Neuron (in vitro differentiated cells): ENCODE data around the gene RSPH9.

ENCODE experiments used
- H2AFZ ChIP-seq: one replicate; pipeline ENCODE4 v1.6.1; 2013; ENCODE audit warnings: low read depth, mild to moderate bottlenecking, inconsistent platforms, low read length, moderate library complexity
- H3K27me3 ChIP-seq: one replicate; pipeline ENCODE4 v1.6.1; 2013; ENCODE audit warnings: low read length; ENCODE audit not compliant: insufficient read depth
- H3K36me3 ChIP-seq: one replicate; pipeline ENCODE4 v1.6.1; 2013; ENCODE audit warnings: low read length; ENCODE audit not compliant: insufficient read depth
- H3K4me1 ChIP-seq: one replicate; pipeline ENCODE4 v1.6.1; 2013; ENCODE audit warnings: low read length; ENCODE audit not compliant: insufficient read depth
- H3K4me3 ChIP-seq: 2 replicates; pipeline ENCODE4 v1.5.1; 2013; ENCODE audit warnings: mild to moderate bottlenecking, low read length, moderate library complexity
- H3K9me3 ChIP-seq: one replicate; pipeline ENCODE4 v1.6.1; 2013; ENCODE audit warnings: low read length

The RSPH9 gene

GRCh38 chr6:43644940-43645612 lies at the start of gene RSPH9:
Gene RSPH9, plus strand, starts transcription at chr6:43645036. Its CDS starts 63 bp downstream, at chr6:43645099.
- Histone ChIP-seq H3K27me3 (no peaks in the 10 kb centered on the region), H3K4me3 (no peak within 1 kb of the TSS), H3K9me3 (no peaks in the 10 kb centered on the region), H2AFZ (no peak within 1 kb of the TSS), H3K36me3 (peaks cover 17% of the 10 kb centered on the region), H3K4me1 (no peaks in the 10 kb centered on the region)

- H3K27me3 ChIP-seq = no peaks in the 10 kb centered on the region
- H3K36me3 ChIP-seq = peaks cover 51% of the 10 kb centered on the region
- no peaks in the 10 kb centered on the region for H3K4me1 ChIP-seq
Measured at GRCh38 chr6:43600595-43600994, 44.2 kb upstream of the RSPH9 start.

GRCh38 chr6:43604174-43604573 lies 40.7 kb upstream of the RSPH9 start:
- H3K36me3 ChIP-seq = peaks cover 52% of the 10 kb centered on the region
- H2AFZ ChIP-seq = no peak overlapping the region
- H3K4me1 ChIP-seq = no peaks in the 10 kb centered on the region
- H3K4me3 ChIP-seq = no peak overlapping the region
- no peaks in the 10 kb centered on the region for H3K9me3 ChIP-seq
- no peaks in the 10 kb centered on the region for H3K27me3 ChIP-seq

More at GRCh38 chr6:43600595-43600994, 44.2 kb upstream of the RSPH9 start:
- Histone ChIP-seq H2AFZ (no peak overlapping the region), H3K4me3 (no peak overlapping the region), H3K9me3 (no peaks in the 10 kb centered on the region)

GRCh38 chr6:43606019-43606418 lies 38.8 kb upstream of the RSPH9 start:
- no peaks in the 10 kb centered on the region for H3K9me3 ChIP-seq
- no peak overlapping the region for H2AFZ ChIP-seq
- H3K4me1 ChIP-seq = no peaks in the 10 kb centered on the region
- no peak overlapping the region for H3K4me3 ChIP-seq
- H3K36me3 ChIP-seq = peaks cover 54% of the 10 kb centered on the region
- no peaks in the 10 kb centered on the region for H3K27me3 ChIP-seq

- no peaks in the 10 kb centered on the region for H3K27me3 ChIP-seq
- H3K36me3 ChIP-seq = peaks cover 49% of the 10 kb centered on the region
- no peak overlapping the region for H3K4me3 ChIP-seq
- no peak overlapping the region for H2AFZ ChIP-seq
- H3K4me1 ChIP-seq = no peaks in the 10 kb centered on the region
- H3K9me3 ChIP-seq = no peaks in the 10 kb centered on the region
Measured at GRCh38 chr6:43608310-43608763, 36.5 kb upstream of the RSPH9 start.

- Histone ChIP-seq H3K36me3 (peaks cover 49% of the 10 kb centered on the region), H3K4me1 (no peaks in the 10 kb centered on the region), H3K4me3 (no peak overlapping the region), H3K9me3 (no peaks in the 10 kb centered on the region), H2AFZ (no peak overlapping the region), H3K27me3 (no peaks in the 10 kb centered on the region)
Measured at GRCh38 chr6:43608807-43609206, 36.0 kb upstream of the RSPH9 start.

- H2AFZ ChIP-seq = no peak overlapping the region
- no peaks in the 10 kb centered on the region for H3K27me3 ChIP-seq
- H3K36me3 ChIP-seq = peaks cover 50% of the 10 kb centered on the region
- H3K4me1 ChIP-seq = no peaks in the 10 kb centered on the region
- H3K4me3 ChIP-seq = no peak overlapping the region
- H3K9me3 ChIP-seq = no peaks in the 10 kb centered on the region
Measured at GRCh38 chr6:43609402-43609801, 35.4 kb upstream of the RSPH9 start.

GRCh38 chr6:43610431-43610830 lies 34.4 kb upstream of the RSPH9 start:
- no peaks in the 10 kb centered on the region for H3K4me1 ChIP-seq
- H3K4me3 ChIP-seq = no peak overlapping the region
- H3K36me3 ChIP-seq = peaks cover 47% of the 10 kb centered on the region
- H3K27me3 ChIP-seq = no peaks in the 10 kb centered on the region
- no peak overlapping the region for H2AFZ ChIP-seq
- no peaks in the 10 kb centered on the region for H3K9me3 ChIP-seq

GRCh38 chr6:43613721-43614395 lies 31.0 kb upstream of the RSPH9 start:
- no peaks in the 10 kb centered on the region for H3K27me3 ChIP-seq
- H3K9me3 ChIP-seq = no peaks in the 10 kb centered on the region
- H3K4me3 ChIP-seq = no peak overlapping the region
- H3K4me1 ChIP-seq = no peaks in the 10 kb centered on the region
- H2AFZ ChIP-seq = no peak overlapping the region
- H3K36me3 ChIP-seq = peaks cover 35% of the 10 kb centered on the region

GRCh38 chr6:43614396-43614730 lies 30.5 kb upstream of the RSPH9 start:
- Histone ChIP-seq H3K4me1 (no peaks in the 10 kb centered on the region), H3K9me3 (no peaks in the 10 kb centered on the region), H3K4me3 (no peak overlapping the region), H2AFZ (no peak overlapping the region), H3K27me3 (no peaks in the 10 kb centered on the region), H3K36me3 (peaks cover 36% of the 10 kb centered on the region)

- Histone ChIP-seq H3K27me3 (no peaks in the 10 kb centered on the region), H3K4me1 (no peaks in the 10 kb centered on the region), H2AFZ (no peak overlapping the region), H3K9me3 (no peaks in the 10 kb centered on the region), H3K4me3 (no peak overlapping the region), H3K36me3 (peaks cover 41% of the 10 kb centered on the region)
Measured at GRCh38 chr6:43616725-43617472, 27.9 kb upstream of the RSPH9 start.

- no peaks in the 10 kb centered on the region for H3K27me3 ChIP-seq
- H3K4me3 ChIP-seq = no peak overlapping the region
- H3K9me3 ChIP-seq = no peaks in the 10 kb centered on the region
- H3K36me3 ChIP-seq = peaks cover 57% of the 10 kb centered on the region
- H3K4me1 ChIP-seq = no peaks in the 10 kb centered on the region
- no peak overlapping the region for H2AFZ ChIP-seq
Measured at GRCh38 chr6:43621078-43621835, 23.6 kb upstream of the RSPH9 start.

GRCh38 chr6:43621836-43622180 lies 23.0 kb upstream of the RSPH9 start:
- Histone ChIP-seq H3K9me3 (no peaks in the 10 kb centered on the region), H3K27me3 (no peaks in the 10 kb centered on the region), H2AFZ (no peak overlapping the region), H3K36me3 (peaks cover 58% of the 10 kb centered on the region), H3K4me3 (no peak overlapping the region), H3K4me1 (no peaks in the 10 kb centered on the region)
